ENCODE results near the gene KLK8. TPM values are rescaled to one million over a fixed set of nuclear protein-coding genes. Genes with fewer than 3 reads are reported as not detected.

KLK8 gene
- total and polyA plus RNA-seq, 2 of the 13 experiments (the other 11 are each of a cell fraction or from before 2014, with no cell fraction given) = not detected

- ChIA-PET CTCF (ENCODE audit: low intra/inter-chr PET ratio, low total read pairs) (no interaction called here), POLR2A (no interaction called here)
- no peak overlapping the region for H3K4me3 ChIP-seq (replicated peaks in 1 of 3; ENCODE audit: insufficient read depth in 1 of 3, low read depth in 2 of 3, low read length in 3 of 3)
- H3K27me3 ChIP-seq (ENCODE audit: control insufficient read depth in 1 of 2, insufficient read depth in 2 of 2, low read length in 2 of 2) = peaks cover 0 to 12% of the 10 kb centered on the region in 2 experiments; a peak in 4 of 5 replicates
- ATAC-seq (no peak), DNase-seq (ENCODE audit: low spot score) (no peak), FAIRE-seq (no peak)
- H3K4me1 ChIP-seq (ENCODE audit: insufficient read depth, low read length) = no peaks in the 10 kb centered on the region
- no peaks in the 10 kb centered on the region for H3K9me3 ChIP-seq (ENCODE audit: low read length)
- in situ Hi-C loops (cut with HindIII; ENCODE audit: extremely low pct_ligation_motif_present, low pct_unique_long_range_greater_than_20kb) = no loop called here
- 35% methylated on average over 20 of the region's 20 CpGs for WGBS (ENCODE audit: low lambda C conversion rate)
- H3K4me2 ChIP-seq (ENCODE audit: low read depth, low read length) = no peak overlapping the region
- BruUV-seq (replicated peaks) = no TSS peak
- intact Hi-C loops (cut with micrococcal nuclease; ENCODE audit: unreplicated experiment) = no loop called here
- no peaks in the 10 kb centered on the region for H4K20me1 ChIP-seq (ENCODE audit: insufficient read depth, low read length)
- no peak overlapping the region for H3K9ac ChIP-seq (ENCODE audit: insufficient read depth, low read depth, low read length)
- no peak overlapping the region for H2AFZ ChIP-seq (ENCODE audit: low read length)
- TF ChIP-seq ATRX (CRISPR knock-in tag; IDR thresholded peaks at IDR 0.05; ENCODE audit: borderline replicate concordance) (no peak), ZNF550 (CRISPR knock-in tag; IDR thresholded peaks at IDR 0.05; ENCODE audit: borderline replicate concordance) (no peak), POGK (CRISPR knock-in tag; conservative IDR thresholded peaks at IDR 0.05) (no peak), GTF2F1 (IDR thresholded peaks at IDR 0.05; ENCODE audit: low read length) (no peak), ZNF30 (CRISPR knock-in tag; IDR thresholded peaks at IDR 0.05) (no peak), ARNT (IDR thresholded peaks at IDR 0.05) (no peak), ZNF580 (CRISPR knock-in tag; IDR thresholded peaks at IDR 0.05; ENCODE audit: borderline replicate concordance, low read depth) (no peak), ZNF441 (CRISPR knock-in tag; IDR thresholded peaks at IDR 0.05; ENCODE audit: borderline replicate concordance) (no peak), HMG20A (CRISPR knock-in tag; IDR thresholded peaks at IDR 0.05; ENCODE audit: borderline replicate concordance) (no peak), ZSCAN29 (CRISPR knock-in tag; conservative IDR thresholded peaks at IDR 0.05) (no peak), ZNF318 (CRISPR knock-in tag; IDR thresholded peaks at IDR 0.05) (no peak), SAP130 (CRISPR knock-in tag; IDR thresholded peaks at IDR 0.05; ENCODE audit: low read depth) (no peak), HMG20B (CRISPR knock-in tag; conservative IDR thresholded peaks at IDR 0.05) (no peak)
- no peak overlapping the region for H3K27ac ChIP-seq (ENCODE audit: extremely low read length, insufficient read depth, low read length)
- H3K79me2 ChIP-seq (ENCODE audit: insufficient read depth, low read length) = no peaks in the 10 kb centered on the region
- no peaks in the 10 kb centered on the region for H3K36me3 ChIP-seq (replicated peaks in 1 of 2; ENCODE audit: control insufficient read depth in 1 of 2, insufficient read depth in 2 of 2, low read length in 2 of 2)
These were observed 33.3 kb downstream of the KLK8 start for GRCh38 chr19:50967929-50968715.

All from HepG2 (cell line).